CD4-positive, alpha-beta T cell treated with Interleukin-17A for 4 hours (primary cell): ENCODE data around the gene CACNB2.
"Not testable (repeated sequence)": the region's sequence is repeated elsewhere in the genome, so short reads cannot be mapped to it uniquely, and the experiment has no call there.

Experiments used
- DNase-seq: peaks from one replicate; pipeline ENCODE4 v3.0.0-alpha.2; 2020; ENCODE audit warnings: mixed read lengths

CACNB2 gene

GRCh38 chr10:18145652-18146051, 5.4 kb downstream of the CACNB2 start:
- no peak for DNase-seq

DNA sequence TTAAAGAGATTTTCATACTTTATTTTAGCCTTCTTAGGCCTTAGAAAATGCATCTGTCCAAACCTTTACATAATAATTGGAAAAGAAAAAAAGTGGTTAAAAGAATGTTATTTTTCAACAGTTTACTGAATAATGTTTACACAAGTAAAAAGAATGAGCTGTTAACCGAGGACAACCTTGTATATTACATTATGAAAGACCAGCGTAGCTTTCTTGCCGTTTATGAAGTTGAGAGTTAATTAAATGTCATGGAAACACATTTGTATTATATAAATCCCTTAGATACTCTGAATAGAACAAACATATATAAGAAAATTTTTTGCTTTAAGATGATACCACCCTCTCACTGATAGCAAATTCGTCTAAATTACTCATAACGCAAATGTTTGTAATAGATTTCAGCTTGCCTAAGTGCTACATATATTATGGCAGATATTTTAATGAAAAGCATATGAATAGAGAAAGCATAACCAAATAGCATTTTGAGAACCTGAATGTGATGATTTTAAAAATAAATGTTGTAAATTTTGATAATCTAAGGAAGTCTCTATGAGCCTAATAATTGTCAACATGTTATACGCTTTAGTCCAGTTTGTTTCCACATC, 9.1 kb downstream of the CACNB2 start:
- DNase-seq, result no peak

DNA sequence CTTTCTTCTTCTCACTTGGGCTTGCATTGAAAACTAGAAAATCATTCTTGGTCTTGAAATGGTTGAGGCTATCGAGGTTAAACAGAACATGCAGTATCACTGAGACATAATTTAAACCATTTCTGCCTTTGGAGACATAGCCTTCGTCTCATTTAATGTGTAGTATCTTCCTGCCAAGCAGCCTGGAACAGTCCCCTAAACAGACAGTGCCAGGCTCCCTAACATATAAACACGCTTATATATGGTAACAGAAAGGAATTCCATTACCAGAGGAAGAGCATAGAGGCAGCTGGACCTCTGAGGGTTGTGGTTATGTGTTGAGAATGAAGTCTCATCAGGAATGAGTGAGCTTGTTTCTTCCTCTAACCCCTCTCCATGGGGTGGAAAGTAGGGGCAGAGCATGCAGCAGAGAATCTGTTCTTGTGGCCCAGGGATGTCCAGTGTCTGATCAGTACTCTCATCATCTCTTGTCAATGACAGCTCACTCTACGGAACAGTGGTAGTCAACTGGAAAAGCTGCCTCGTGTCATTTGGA, 11.2 kb downstream of the CACNB2 start:
- no peak for DNase-seq

GRCh38 chr10:18153381-18153780, 13.2 kb downstream of the CACNB2 start:
- DNase-seq, result not testable (repeated sequence)

GRCh38 chr10:18155321-18155720, 15.1 kb downstream of the CACNB2 start:
- no peak for DNase-seq

DNA sequence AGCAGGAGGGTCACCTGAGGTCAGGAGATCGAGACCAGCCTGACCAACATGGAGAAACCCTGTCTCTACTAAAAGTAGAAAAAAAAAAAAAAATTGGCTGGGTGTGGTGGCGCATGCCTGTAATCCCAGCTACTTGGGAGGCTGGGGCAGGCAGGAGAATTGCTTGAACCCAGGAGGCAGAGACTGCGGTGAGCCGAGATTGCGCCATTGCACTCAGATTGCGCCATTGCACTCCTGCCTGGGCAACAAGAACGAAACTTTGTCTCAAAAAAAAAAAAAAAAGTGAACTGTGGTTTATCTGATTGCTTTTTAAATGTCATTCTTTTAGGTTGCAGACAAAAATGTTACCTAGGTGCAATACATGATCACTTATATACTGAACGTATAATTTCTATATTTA, 16.6 kb downstream of the CACNB2 start:
- not testable (repeated sequence) for DNase-seq

- DNase-seq, result no peak
Measured at GRCh38 chr10:18157881-18158280, 17.7 kb downstream of the CACNB2 start.

- no peak for DNase-seq
Measured at GRCh38 chr10:18158773-18159265, 18.6 kb downstream of the CACNB2 start.

DNA sequence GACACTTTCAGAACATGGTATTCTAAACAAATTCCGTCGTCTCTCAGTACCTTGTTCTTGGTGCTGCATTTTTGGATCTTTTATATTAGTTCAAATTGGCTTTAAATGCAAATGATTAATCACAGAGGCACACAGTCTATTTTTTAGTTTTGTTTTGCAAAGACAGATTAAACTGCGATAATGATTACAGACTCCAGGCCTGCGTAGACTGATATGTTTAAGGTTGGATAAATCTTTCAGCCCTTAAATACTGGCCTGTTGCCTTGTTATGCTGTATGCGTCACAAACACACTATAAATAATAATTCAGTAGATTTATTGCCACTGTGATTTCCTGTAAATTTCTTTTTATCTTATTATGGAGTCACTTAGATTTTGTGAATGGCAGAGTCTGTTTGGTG, 19.3 kb downstream of the CACNB2 start:
- no peak for DNase-seq

DNA sequence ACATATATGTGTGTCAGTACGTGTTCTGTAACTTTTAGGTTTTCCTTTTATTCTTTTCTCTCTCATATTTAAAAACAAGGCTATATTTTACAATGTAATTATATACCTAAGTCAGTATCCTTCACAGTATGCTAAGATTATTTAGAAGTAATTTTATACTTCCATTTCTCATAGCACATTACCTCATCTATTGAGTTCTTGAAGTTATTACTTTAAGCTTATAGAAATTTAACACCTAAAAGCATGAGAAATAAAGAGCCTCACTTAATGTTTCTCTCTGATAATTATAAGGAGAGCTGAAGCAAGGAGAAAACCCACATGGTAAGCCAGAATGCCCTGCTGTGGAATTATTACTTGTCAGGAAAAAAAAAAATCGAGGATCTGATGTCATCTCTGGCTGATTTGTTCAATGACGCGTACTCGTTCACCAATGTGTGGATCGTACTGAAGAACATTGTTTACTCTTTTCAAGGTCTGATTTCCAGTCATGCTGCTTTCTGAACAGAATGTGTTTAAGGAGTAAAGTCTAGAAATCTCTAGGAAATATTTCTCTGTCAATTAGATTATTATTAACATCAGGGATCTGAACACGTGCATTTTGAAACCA, 21.9 kb downstream of the CACNB2 start:
- DNase-seq, result no peak

DNA sequence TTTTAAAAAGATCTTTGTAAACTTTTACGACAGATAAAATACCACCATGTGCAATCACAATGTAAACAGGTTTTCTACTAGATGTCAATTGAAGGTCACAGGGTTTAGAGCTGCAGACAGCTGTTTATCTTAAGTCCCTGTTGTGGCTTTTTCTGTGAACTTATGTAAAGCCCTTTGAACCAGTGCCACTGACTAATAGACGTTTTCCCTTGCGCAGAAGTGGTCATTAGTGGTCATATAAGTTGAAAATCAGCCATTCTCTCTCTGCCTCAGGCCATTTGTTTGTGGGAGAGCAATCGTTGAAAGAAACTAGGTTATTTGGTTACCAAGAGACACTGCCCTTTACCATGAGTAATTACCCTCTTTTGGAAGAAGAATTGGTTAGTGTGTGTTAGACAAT, 23.9 kb downstream of the CACNB2 start:
- DNase-seq, result no peak

- DNase-seq, result no peak
Measured at GRCh38 chr10:18164748-18165361, 24.6 kb downstream of the CACNB2 start.

DNA sequence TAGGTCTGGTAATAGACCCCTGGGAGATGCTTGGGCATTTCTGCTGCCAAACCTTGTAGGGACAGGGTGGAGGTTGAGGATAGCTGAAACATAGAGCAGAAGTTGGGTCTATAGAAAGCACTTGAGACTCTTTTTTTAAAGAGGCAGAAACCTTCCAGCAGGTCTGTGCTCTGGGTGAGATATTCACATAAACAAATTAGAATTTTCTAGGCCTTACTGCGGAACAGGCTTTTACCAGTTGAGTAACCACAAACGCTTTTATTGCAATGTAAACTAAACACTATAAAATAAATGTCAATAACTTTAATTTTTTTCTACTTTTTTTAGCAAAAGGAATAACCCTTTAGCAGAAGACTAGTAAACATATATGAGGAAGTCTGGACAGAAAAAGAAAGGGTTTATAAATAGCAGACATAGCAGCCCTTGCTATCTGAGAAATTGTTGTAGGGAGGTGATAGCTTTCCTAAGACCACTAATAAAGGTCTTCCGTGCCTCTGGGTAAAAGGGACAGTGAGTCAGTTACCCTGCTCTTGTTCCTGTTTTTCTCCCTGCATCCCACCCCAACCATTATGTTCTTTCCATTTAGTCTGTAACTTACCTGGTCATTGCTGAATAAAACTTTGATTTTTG, 38.7 kb downstream of the CACNB2 start:
- DNase-seq, result no peak

DNA sequence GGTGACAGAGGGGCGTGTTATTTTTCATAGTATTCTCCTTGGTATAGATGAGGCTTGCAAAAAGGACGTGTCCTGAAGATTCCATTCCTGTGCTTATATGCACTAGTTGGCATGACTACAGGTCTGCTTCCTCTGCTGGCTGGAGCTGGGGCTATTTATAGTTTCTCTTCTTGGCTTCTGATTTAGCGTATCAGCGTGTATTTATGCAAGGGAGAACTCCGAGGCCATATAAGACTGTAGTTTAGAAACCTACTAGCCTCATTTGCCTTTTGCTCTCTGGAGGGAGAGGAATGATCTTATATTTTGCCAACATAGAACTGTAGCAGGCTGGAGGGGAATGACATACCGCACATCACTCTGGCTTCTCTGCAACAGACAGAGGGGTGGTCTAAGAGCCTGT, 39.7 kb downstream of the CACNB2 start:
- DNase-seq, result no peak

DNA sequence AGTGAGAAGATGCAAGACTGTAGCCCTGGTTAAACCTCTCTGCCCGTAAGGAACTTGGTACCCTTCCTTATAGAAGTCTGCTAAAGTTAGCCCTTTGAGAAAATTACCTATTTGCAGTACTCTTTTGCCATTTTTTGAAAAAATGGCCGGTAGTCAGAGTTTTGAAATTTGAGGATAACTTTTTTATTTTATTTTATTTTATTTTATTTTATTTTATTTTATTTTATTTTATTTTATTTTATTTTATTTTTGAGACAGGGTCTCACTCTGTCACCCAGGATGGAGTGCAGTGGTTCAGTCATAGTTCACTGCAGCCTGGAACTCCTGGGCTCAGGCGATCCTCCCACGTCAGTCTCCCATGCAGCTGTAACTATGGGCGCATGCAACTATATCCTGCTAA, 41.2 kb downstream of the CACNB2 start:
- DNase-seq, result not testable (repeated sequence)

DNA sequence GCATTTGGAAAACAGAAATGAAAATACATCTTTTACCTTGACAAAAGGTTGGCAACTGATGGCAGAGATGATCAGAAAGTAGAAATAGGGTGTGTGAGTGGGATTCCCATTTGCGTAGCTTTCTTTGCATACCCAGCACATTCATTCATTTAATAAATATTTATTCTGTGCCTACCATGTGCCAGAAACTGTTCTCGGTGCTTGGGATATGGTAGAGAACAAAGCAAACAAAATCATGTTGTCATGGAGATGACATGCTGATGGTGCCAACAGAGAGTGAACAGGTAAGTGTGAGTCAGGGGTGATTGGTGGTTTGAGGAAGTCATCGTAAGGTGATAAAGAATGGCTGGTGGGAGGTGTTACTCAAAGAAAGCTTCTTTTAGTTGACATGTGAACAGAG, 45.4 kb downstream of the CACNB2 start:
- no peak for DNase-seq

GRCh38 chr10:18190840-18191239, 50.6 kb downstream of the CACNB2 start:
- no peak for DNase-seq

DNA sequence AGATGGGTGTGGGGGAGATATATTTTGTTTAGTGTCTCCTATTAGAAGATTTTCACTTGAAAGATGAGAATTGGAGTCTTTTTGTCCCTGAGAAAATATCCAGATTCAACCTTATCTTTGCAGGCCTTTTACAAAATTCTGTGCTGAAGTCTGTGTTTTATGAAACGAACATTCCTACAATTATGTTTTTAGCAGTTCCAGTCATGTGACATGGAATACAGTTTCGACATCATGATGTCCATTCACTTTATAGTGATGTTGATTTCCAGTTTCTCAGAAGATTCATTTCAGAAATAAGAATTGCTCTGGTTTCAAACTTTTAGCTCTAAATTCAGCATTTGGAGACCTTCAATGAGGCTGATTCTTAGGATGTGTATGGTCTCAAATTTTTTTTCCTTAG, 54.4 kb downstream of the CACNB2 start:
- no peak for DNase-seq

- DNase-seq, result no peak
Measured at GRCh38 chr10:18195060-18195799, 55.0 kb downstream of the CACNB2 start.

DNA sequence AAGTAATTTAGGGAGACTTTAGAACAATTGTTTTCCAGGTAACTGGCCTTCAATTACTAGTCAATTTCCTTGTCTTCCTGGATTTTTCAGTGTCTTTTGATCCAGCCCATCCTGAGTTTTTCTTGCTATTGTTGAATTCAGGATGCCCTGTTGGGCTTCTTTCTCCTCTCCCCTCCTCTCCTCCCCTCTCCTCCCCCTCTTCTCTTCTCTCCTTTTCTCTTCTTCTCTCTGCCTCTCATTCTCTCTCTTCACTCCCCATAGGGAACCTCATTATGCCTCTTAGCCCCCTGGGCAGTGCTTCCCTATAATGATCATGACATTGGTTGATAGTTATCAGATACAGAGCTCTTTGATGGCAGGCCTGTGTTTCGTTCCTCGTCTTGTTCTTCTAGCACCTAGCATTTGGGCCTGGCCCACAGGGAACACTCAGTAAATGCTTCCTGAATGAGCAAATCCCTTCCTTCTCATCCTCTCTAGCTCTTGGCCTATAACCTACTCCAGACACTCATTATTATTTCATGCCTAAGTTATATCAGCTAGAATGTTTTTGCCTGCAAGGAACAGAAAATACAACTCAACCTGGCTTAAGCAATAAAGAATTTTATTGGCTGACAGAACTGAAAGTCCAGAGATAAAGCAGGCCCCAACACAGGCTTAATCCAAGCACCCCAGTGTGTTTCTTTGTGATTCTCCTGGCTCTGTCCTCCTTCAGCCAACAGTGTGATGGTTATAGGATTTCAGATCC, 56.8 kb downstream of the CACNB2 start:
- no peak for DNase-seq

GRCh38 chr10:18197706-18198105, 57.5 kb downstream of the CACNB2 start:
- no peak for DNase-seq

GRCh38 chr10:18201877-18202276, 61.7 kb downstream of the CACNB2 start:
- DNase-seq, result no peak
